ENCODE measurements around the gene MAGOHB. TPM values are rescaled to one million over a fixed set of nuclear protein-coding genes. Genes with fewer than 3 reads are reported as not detected.
"Not testable (repeated sequence)": the region's sequence is repeated elsewhere in the genome, so short reads cannot be mapped to it uniquely, and the experiment has no call there.

The MAGOHB gene
- total and polyA plus RNA-seq, 4 donors = 19.3 to 39.7 (median 23.1) TPM

- Histone ChIP-seq H3K36me3 (ENCODE audit: control insufficient read depth in 4 of 4, insufficient read depth in 4 of 4, low read length in 4 of 4) (peaks cover 0 to 4% (median 1%) of the 10 kb centered on the region in 4 donors), H3K9ac (ENCODE audit: insufficient read depth in 1 of 2, low read length in 2 of 2) (no peak overlapping the region), H3K27ac (ENCODE audit: low read depth in 1 of 2, low read length in 1 of 2) (no peak overlapping the region), H3K9me3 (ENCODE audit: control insufficient read depth in 4 of 4, insufficient read depth in 3 of 4, low read length in 3 of 4) (peaks cover 0 to 3% (median 0%) of the 10 kb centered on the region in 4 donors), H3K27me3 (ENCODE audit: control insufficient read depth in 3 of 3, insufficient read depth in 3 of 3, low read length in 2 of 3) (no peaks in the 10 kb centered on the region), H3K4me3 (no peak overlapping the region), H3K4me1 (ENCODE audit: control insufficient read depth in 5 of 5, insufficient read depth in 5 of 5, low read length in 5 of 5) (no peaks in the 10 kb centered on the region)
- TF ChIP-seq CTCF (IDR thresholded peaks at IDR 0.05; ENCODE audit: control extremely low read depth, extremely low read depth) = no peak
- 86 to 97% methylated on average over 3 of the region's 3 CpGs for WGBS, 2 donors
- DNase-seq (no peak), ATAC-seq (ENCODE audit: insufficient read depth, low FRiP score) (no peak)
These were observed 30.7 kb downstream of the MAGOHB start for GRCh38 chr12:10582704-10583103.

- 97 to 98% methylated on average over 3 of the region's 3 CpGs for WGBS, 2 donors
- not testable (repeated sequence) for H3K4me3 ChIP-seq; H3K36me3 ChIP-seq (ENCODE audit: control insufficient read depth in 4 of 4, insufficient read depth in 4 of 4, low read length in 4 of 4); DNase-seq; H3K4me1 ChIP-seq (ENCODE audit: control insufficient read depth in 5 of 5, insufficient read depth in 5 of 5, low read length in 5 of 5); ATAC-seq (ENCODE audit: insufficient read depth, low FRiP score); H3K27ac ChIP-seq (ENCODE audit: low read depth in 1 of 2, low read length in 1 of 2); H3K9me3 ChIP-seq (ENCODE audit: control insufficient read depth in 4 of 4, insufficient read depth in 3 of 4, low read length in 3 of 4); H3K27me3 ChIP-seq (ENCODE audit: control insufficient read depth in 3 of 3, insufficient read depth in 3 of 3, low read length in 2 of 3); H3K9ac ChIP-seq (ENCODE audit: insufficient read depth in 1 of 2, low read length in 2 of 2)
These were observed 31.3 kb downstream of the MAGOHB start for GRCh38 chr12:10582133-10582532.

GRCh38 chr12:10574307-10574706 lies 39.1 kb downstream of the MAGOHB start:
- Histone ChIP-seq H3K27ac (ENCODE audit: low read depth in 1 of 2, low read length in 1 of 2) (no peak overlapping the region), H3K4me1 (ENCODE audit: control insufficient read depth in 5 of 5, insufficient read depth in 5 of 5, low read length in 5 of 5) (no peaks in the 10 kb centered on the region), H3K36me3 (ENCODE audit: control insufficient read depth in 4 of 4, insufficient read depth in 4 of 4, low read length in 4 of 4) (no peaks in the 10 kb centered on the region), H3K27me3 (ENCODE audit: control insufficient read depth in 3 of 3, insufficient read depth in 3 of 3, low read length in 2 of 3) (no peaks in the 10 kb centered on the region), H3K9me3 (ENCODE audit: control insufficient read depth in 4 of 4, insufficient read depth in 3 of 4, low read length in 3 of 4) (no peaks in the 10 kb centered on the region), H3K9ac (ENCODE audit: insufficient read depth in 1 of 2, low read length in 2 of 2) (no peak overlapping the region), H3K4me3 (no peak overlapping the region)
- DNase-seq (no peak), ATAC-seq (ENCODE audit: insufficient read depth, low FRiP score) (no peak)
- WGBS, 2 donors = 72 to 77% methylated on average over 2 of the region's 2 CpGs
- TF ChIP-seq CTCF (IDR thresholded peaks at IDR 0.05; ENCODE audit: control extremely low read depth, extremely low read depth) = no peak

GRCh38 chr12:10572021-10572490 lies 41.4 kb downstream of the MAGOHB start:
- not testable (repeated sequence) for DNase-seq; H3K27me3 ChIP-seq (ENCODE audit: control insufficient read depth in 3 of 3, insufficient read depth in 3 of 3, low read length in 2 of 3); H3K9ac ChIP-seq (ENCODE audit: insufficient read depth in 1 of 2, low read length in 2 of 2); H3K36me3 ChIP-seq (ENCODE audit: control insufficient read depth in 4 of 4, insufficient read depth in 4 of 4, low read length in 4 of 4); H3K4me1 ChIP-seq (ENCODE audit: control insufficient read depth in 5 of 5, insufficient read depth in 5 of 5, low read length in 5 of 5); H3K4me3 ChIP-seq; H3K9me3 ChIP-seq (ENCODE audit: control insufficient read depth in 4 of 4, insufficient read depth in 3 of 4, low read length in 3 of 4)
- ATAC-seq (ENCODE audit: insufficient read depth, low FRiP score) = peak; percentile 65
- peak overlapping the region in 1 of 2 donors; percentile 75 for H3K27ac ChIP-seq (ENCODE audit: low read depth in 1 of 2, low read length in 1 of 2)
- WGBS, 2 donors = 58 to 77% methylated on average over 3 of the region's 3 CpGs

All from lung (tissue), 12 donors.